ENCODE results near the gene RCAN2.

Gene RCAN2

GRCh38 chr6:46491201-46491627 is at the start of gene RCAN2:
Gene RCAN2, minus strand, starts transcription at chr6:46491449.
- DNase-seq (ENCODE audit: low spot score): no peak

- DNase-seq (ENCODE audit: low spot score): no peak
Measured at GRCh38 chr6:46539866-46540265, 48.6 kb upstream of the RCAN2 start.

- no peak for DNase-seq (ENCODE audit: low spot score)
Measured at GRCh38 chr6:46538800-46539480, 47.7 kb upstream of the RCAN2 start.

- no peak for DNase-seq (ENCODE audit: low spot score)
Measured at GRCh38 chr6:46530896-46531295, 39.6 kb upstream of the RCAN2 start.

GRCh38 chr6:46528961-46529750 is 37.9 kb upstream of the RCAN2 start:
- DNase-seq (ENCODE audit: low spot score): no peak

- no peak for DNase-seq (ENCODE audit: low spot score)
Measured at GRCh38 chr6:46526607-46527006, 35.4 kb upstream of the RCAN2 start.

- no peak for DNase-seq (ENCODE audit: low spot score)
Measured at GRCh38 chr6:46525583-46525982, 34.3 kb upstream of the RCAN2 start.

GRCh38 chr6:46521464-46521971 is 30.3 kb upstream of the RCAN2 start:
- DNase-seq (ENCODE audit: low spot score): no peak

GRCh38 chr6:46517202-46517601 is 26.0 kb upstream of the RCAN2 start:
- no peak for DNase-seq (ENCODE audit: low spot score)

- DNase-seq (ENCODE audit: low spot score): no peak
Measured at GRCh38 chr6:46513533-46513932, 22.3 kb upstream of the RCAN2 start.

GRCh38 chr6:46511320-46511719 is 20.1 kb upstream of the RCAN2 start:
- no peak for DNase-seq (ENCODE audit: low spot score)

GRCh38 chr6:46510651-46511050 is 19.4 kb upstream of the RCAN2 start:
- DNase-seq (ENCODE audit: low spot score): no peak

- DNase-seq (ENCODE audit: low spot score): no peak
Measured at GRCh38 chr6:46509981-46510510, 18.8 kb upstream of the RCAN2 start.

- no peak for DNase-seq (ENCODE audit: low spot score)
Measured at GRCh38 chr6:46509063-46509462, 17.8 kb upstream of the RCAN2 start.

- no peak for DNase-seq (ENCODE audit: low spot score)
Measured at GRCh38 chr6:46507426-46507825, 16.2 kb upstream of the RCAN2 start.

GRCh38 chr6:46505693-46506512 is 14.7 kb upstream of the RCAN2 start:
- DNase-seq (ENCODE audit: low spot score): no peak

- DNase-seq (ENCODE audit: low spot score): no peak
Measured at GRCh38 chr6:46504242-46504641, 13.0 kb upstream of the RCAN2 start.

- DNase-seq (ENCODE audit: low spot score): no peak
Measured at GRCh38 chr6:46502486-46503119, 11.4 kb upstream of the RCAN2 start.

- no peak for DNase-seq (ENCODE audit: low spot score)
Measured at GRCh38 chr6:46501136-46502089, 10.2 kb upstream of the RCAN2 start.

- no peak for DNase-seq (ENCODE audit: low spot score)
Measured at GRCh38 chr6:46500382-46500781, 9.1 kb upstream of the RCAN2 start.

All from CD4-positive, alpha-beta T cell treated with Interleukin-6 at 100 ng/mL for 8 hours (primary cell).